GM12878 (cell line): ENCODE results near the gene CAPN14. TPM values are rescaled to one million over a fixed set of nuclear protein-coding genes. Genes with fewer than 3 reads are reported as not detected.

Experiments
- ATAC-seq: fragments of 200-7000 bp; cut with Tn5 transposase; 3 replicates; pipeline ENCODE4 v1.9.1; 2020; ENCODE audit warnings: mild to moderate bottlenecking, moderate library complexity
- BruUV-seq: library from RNA; stranded (reverse); fragments of 400-500 nt; replicated peaks from 2 replicates; lab custom pipeline; 2021; lab: Mats Ljungman, UMichigan
- CTCF ChIA-PET: fragments of 300-600 bp; sonication (Branson Sonifier 250); formaldehyde crosslinking; extraction: SDS; loops from one replicate; lab custom pipeline; 2021; ENCODE audit warnings: inconsistent platforms; lab: Yijun Ruan, JAX
- POLR2A ChIA-PET: fragments of 350-600 bp; formaldehyde crosslinking; extraction: SDS; loops from one replicate; lab custom pipeline; 2021; ENCODE audit warnings: inconsistent platforms; lab: Charles Lee
- RAD21 ChIA-PET: fragments of 300-600 bp; sonication (Branson Sonifier 250); formaldehyde crosslinking; loops from one replicate; lab custom pipeline; 2023; ENCODE audit warnings: antibody characterized with exemption; ENCODE audit not compliant: unreplicated experiment; lab: Charles Lee
- SMC1A ChIA-PET: fragments of 300-600 bp; sonication (Branson Sonifier 250); formaldehyde crosslinking; loops from one replicate; lab custom pipeline; 2023; ENCODE audit not compliant: unreplicated experiment, uncharacterized antibody; lab: Charles Lee
- DNase-seq: peaks from one replicate; pipeline ENCODE4 v3.0.0-alpha.2; 2011; ENCODE audit warnings: low read depth, low spot score
- FAIRE-seq: peaks from 3 replicates; lab custom pipeline; 2011; peaks lifted over from hg19 to GRCh38; lab: Jason Lieb, UNC
- H2AFZ ChIP-seq: 2 replicates; pipeline ENCODE4 v1.6.0; 2011; ENCODE audit warnings: low read depth, low read length, control low read depth; ENCODE audit not compliant: control insufficient read depth
- H3K27ac ChIP-seq: 2 replicates; pipeline ENCODE4 v1.5.1; 2011; ENCODE audit warnings: control low read depth; ENCODE audit not compliant: control insufficient read depth, insufficient read depth
- H3K27me3 ChIP-seq, 2 experiments: replicated peaks in 1 of 2; 2 replicates each; pipeline versions ENCODE4 v1.6.0 to v1.6.1; 2011; ENCODE audit warnings: low read length in 1 of 2; ENCODE audit not compliant: control insufficient read depth in 2 of 2, insufficient read depth in 2 of 2
- H3K36me3 ChIP-seq, 2 experiments: 2 replicates each; pipeline ENCODE4 v1.5.1; 2011; ENCODE audit warnings: low read length in 1 of 2; ENCODE audit not compliant: control insufficient read depth in 2 of 2, insufficient read depth in 2 of 2
- H3K4me1 ChIP-seq: 2 replicates; pipeline ENCODE4 v1.6.1; 2011; ENCODE audit warnings: mild to moderate bottlenecking, low read length, moderate library complexity, mixed read lengths; ENCODE audit not compliant: control insufficient read depth, insufficient read depth
- H3K4me2 ChIP-seq: 2 replicates; pipeline ENCODE4 v1.6.0; 2011; ENCODE audit warnings: control low read depth; ENCODE audit not compliant: control insufficient read depth, insufficient read depth
- H3K4me3 ChIP-seq: fragments of 200-600 bp; sonication (generic); 2 replicates; pipeline ENCODE4 v1.5.1; 2016
- H3K79me2 ChIP-seq: 2 replicates; pipeline ENCODE4 v1.6.0; 2011; ENCODE audit warnings: low read length; ENCODE audit not compliant: control insufficient read depth, insufficient read depth
- H3K9ac ChIP-seq: 2 replicates; pipeline ENCODE4 v1.8.0; 2011; ENCODE audit warnings: low read length, control low read depth, mixed read lengths; ENCODE audit not compliant: control insufficient read depth, insufficient read depth
- H3K9me3 ChIP-seq: replicated peaks from 3 replicates; pipeline ENCODE4 v1.5.1; 2011; ENCODE audit warnings: mild to moderate bottlenecking, low read length; ENCODE audit not compliant: control insufficient read depth, insufficient read depth
- H4K20me1 ChIP-seq: 2 replicates; pipeline ENCODE4 v1.6.0; 2011; ENCODE audit not compliant: control insufficient read depth, insufficient read depth
- BCLAF1 ChIP-seq: fragments of 450-650 bp; IDR thresholded peaks from 2 replicates; pipeline ENCODE4 v1.6.1; 2017; ENCODE audit warnings: antibody characterized with exemption, mild to moderate bottlenecking, moderate library complexity
- CREB1 ChIP-seq: IDR thresholded peaks from 2 replicates; pipeline ENCODE4 v1.6.1; 2012; ENCODE audit warnings: low read depth, mild to moderate bottlenecking, inconsistent platforms
- CTCF ChIP-seq, 3 experiments: IDR thresholded peaks in 2 of 3; conservative IDR thresholded peaks in 1 of 3; 2 replicates each; pipeline ENCODE4 v1.5.1; 2011; ENCODE audit warnings: low read depth in 3 of 3, low read length in 3 of 3, mild to moderate bottlenecking in 3 of 3, control low read depth in 2 of 3, moderate library complexity in 2 of 3, inconsistent platforms in 1 of 3, mixed read lengths in 1 of 3; ENCODE audit not compliant: control insufficient read depth in 2 of 3, insufficient read depth in 1 of 3; ENCODE audit errors: extremely low read depth in 1 of 3
- EED ChIP-seq: sonication (generic); IDR thresholded peaks from 2 replicates; pipeline ENCODE4 v1.6.1; 2016; ENCODE audit warnings: antibody characterized with exemption, low read depth
- ELK1 ChIP-seq: IDR thresholded peaks from 2 replicates; pipeline ENCODE4 v1.6.1; 2012; ENCODE audit warnings: low read depth, low read length, improper control_type of control experiment
- JUND ChIP-seq: IDR thresholded peaks from 2 replicates; pipeline ENCODE4 v1.6.1; 2012; ENCODE audit warnings: low read depth, mild to moderate bottlenecking, low read length, improper control_type of control experiment, moderate library complexity
- KAT2A ChIP-seq: conservative IDR thresholded peaks from 2 replicates; pipeline ENCODE4 v1.6.1; 2011; ENCODE audit warnings: low read depth, low read length; ENCODE audit not compliant: control insufficient read depth
- NFIC ChIP-seq: IDR thresholded peaks from 2 replicates; pipeline ENCODE4 v1.6.1; 2012; ENCODE audit warnings: low read depth, mild to moderate bottlenecking, inconsistent platforms, low read length, moderate library complexity
- RUNX3 ChIP-seq: IDR thresholded peaks from 2 replicates; pipeline ENCODE4 v1.6.1; 2012; ENCODE audit warnings: low read length, inconsistent platforms
- SMAD5 ChIP-seq: IDR thresholded peaks from 2 replicates; pipeline ENCODE4 v1.6.1; 2016; ENCODE audit warnings: antibody characterized with exemption, low read depth
- TAF1 ChIP-seq: IDR thresholded peaks from 2 replicates; pipeline ENCODE4 v1.6.1; 2011; ENCODE audit warnings: mild to moderate bottlenecking, low read depth, low read length, borderline replicate concordance
- USF1 ChIP-seq: IDR thresholded peaks from 2 replicates; pipeline ENCODE4 v1.6.1; 2011; ENCODE audit warnings: borderline replicate concordance, low read depth, mild to moderate bottlenecking, moderate library complexity, mixed read lengths, low read length; ENCODE audit not compliant: insufficient read depth; ENCODE audit errors: extremely low read length
- YY1 ChIP-seq: IDR thresholded peaks from 2 replicates; pipeline ENCODE4 v1.6.1; 2011; ENCODE audit warnings: low read depth, mild to moderate bottlenecking, low read length
- ZBTB11 ChIP-seq: fragments of 450-650 bp; formaldehyde crosslinking; IDR thresholded peaks from 2 replicates; pipeline ENCODE4 v1.5.0; 2022; ENCODE audit warnings: mild to moderate bottlenecking, missing genetic modification characterization
- WGBS: methylation state at CpG from one replicate; pipeline ENCODE4 v1.1.6; 2016; ENCODE audit warnings: low lambda C conversion rate; ENCODE audit not compliant: insufficient replicate concordance, insufficient coverage; ENCODE audit errors: missing lambda C conversion rate; 5-methylcytosine and 5-hydroxymethylcytosine counted together
- in situ Hi-C: fragments of 300-500 bp; cut with MboI; formaldehyde crosslinking; loops from 9 replicates; pipeline ENCODE4 v1.14.3; 2018; ENCODE audit warnings: mixed read lengths
- intact Hi-C: fragments of 100-400 bp; cut with micrococcal nuclease; formaldehyde crosslinking; loops from one replicate; pipeline ENCODE4 v1.14.2; 2022; ENCODE audit not compliant: unreplicated experiment
- polyA plus RNA-seq, 11 experiments: library from polyadenylated mRNA; depleted of rRNA in 4 of 11; unstranded in 6 of 11; stranded (reverse) in 5 of 11; fragments of >200 nt; fragmentation: Nextera tagmentation in 4 of 11; fragmentation: Illumina TruSeq in 1 of 11; extraction: Ambion mirVana in 4 of 11; extraction: Trizol in 1 of 11; gene quantifications; 1 replicate in 1 of 11; 2 replicates in 10 of 11; pipeline versions ENCODE4 v1.2.1 to v1.2.3, GENCODE V29; 2011 to 2016; ENCODE audit warnings: inconsistent platforms in 2 of 11, missing spikeins in 2 of 11, low read depth in 1 of 11
- total RNA-seq, 4 experiments: library from RNA; depleted of rRNA in 3 of 4; stranded (reverse); fragments of >200 nt in 3 of 4; fragmentation: Illumina TruSeq in 1 of 4; extraction: Trizol in 1 of 4; gene quantifications; 2 replicates each; pipeline versions ENCODE4 v1.2.1 to v1.2.3, GENCODE V29; 2013 to 2021

The CAPN14 gene
- total and polyA plus RNA-seq, 10 of the 15 experiments (the other 5 are each of a cell fraction or from before 2014, with no cell fraction given), result 0.08 to 1.5 (median 1.1) TPM

- FAIRE-seq (no peak), DNase-seq (no peak), ATAC-seq (no peak)
- Histone ChIP-seq H2AFZ (no peak overlapping the region), H3K27ac (no peak overlapping the region), H3K4me1 (peaks cover 37% of the 10 kb centered on the region), H3K4me2 (no peak overlapping the region; the same call in 1 of the 2 replicates), H3K27me3 (no peaks in the 10 kb centered on the region), H3K9ac (no peak overlapping the region), H4K20me1 (no peaks in the 10 kb centered on the region), H3K9me3 (no peaks in the 10 kb centered on the region), H3K4me3 (no peak overlapping the region), H3K36me3 (no peaks in the 10 kb centered on the region), H3K79me2 (no peaks in the 10 kb centered on the region)
- CTCF ChIA-PET, result interaction anchor here (0.6 to 2.2 kb wide), 4 partner anchors 10 to 111 kb away, joined by 3 to 7 read pairs (median 4); partner anchors contain the start of gene EHD3
- 9% methylated on average over 4 of the region's 4 CpGs for WGBS
- RAD21 ChIA-PET, result interaction anchor here (0.9 to 1.6 kb wide), 2 partner anchors 13 to 31 kb away, joined by 3 to 9 read pairs; no protein-coding TSS in a partner anchor
- in situ Hi-C loops (no loop called here), intact Hi-C loops (no loop called here)
- POLR2A ChIA-PET, result no interaction called here
- BruUV-seq, result no TSS peak
- SMC1A ChIA-PET, result interaction anchor here (1.1 kb wide), 1 partner anchor 14 kb away, joined by 3 read pairs; no protein-coding TSS in a partner anchor
- no peak for TF ChIP-seq NFIC
- TF ChIP-seq BCLAF1, result no peak
- TF ChIP-seq EED, result no peak
- no peak for TF ChIP-seq USF1
- no peak for TF ChIP-seq CTCF (IDR thresholded peaks at IDR 0.05 in 2 of 3, conservative IDR thresholded peaks at IDR 0.05 in 1 of 3; ENCODE audit: control insufficient read depth in 2 of 3, extremely low read depth in 1 of 3, insufficient read depth in 1 of 3, low read depth in 3 of 3, low read length in 3 of 3)
- no peak for TF ChIP-seq TAF1
- TF ChIP-seq KAT2A, result no peak
- TF ChIP-seq CREB1, result no peak
- TF ChIP-seq ZBTB11 (CRISPR knock-in tag), result no peak
- TF ChIP-seq YY1, result no peak
- TF ChIP-seq ELK1, result no peak
- TF ChIP-seq RUNX3, result no peak
- TF ChIP-seq SMAD5, result no peak
- TF ChIP-seq JUND, result no peak
These were observed 4.8 kb upstream of the CAPN14 start for GRCh38 chr2:31222071-31222470.
